PC-3 (cell line): Measurements from ENCODE around the gene SERPINE3. TPM values are rescaled to one million over a fixed set of nuclear protein-coding genes. Genes with fewer than 3 reads are reported as not detected.

ENCODE experiments used
- ATAC-seq: fragments of 200-7000 bp; cut with Tn5 transposase; 2 replicates; pipeline ENCODE4 v1.9.1; 2020; ENCODE audit warnings: mild to moderate bottlenecking, moderate library complexity
- BruUV-seq: library from RNA; stranded (reverse); fragments of 400-500 nt; replicated peaks from 2 replicates; lab custom pipeline; 2021; lab: Mats Ljungman, UMichigan
- CTCF ChIA-PET: fragments of 300-600 bp; sonication (Branson Sonifier 250); formaldehyde crosslinking; loops from one replicate; lab custom pipeline; 2022; ENCODE audit warnings: antibody characterized with exemption; lab: Charles Lee
- POLR2A ChIA-PET: fragments of 300-600 bp; sonication (Branson Sonifier 250); formaldehyde crosslinking; loops from one replicate; lab custom pipeline; 2022; ENCODE audit warnings: antibody characterized with exemption; ENCODE audit not compliant: unreplicated experiment; lab: Charles Lee
- DNase-seq: peaks from one replicate; pipeline ENCODE4 v3.0.0-alpha.2; 2015
- H2AFZ ChIP-seq: fragments of 300-600 bp; sonication (generic); 2 replicates; pipeline ENCODE4 v1.6.0; 2016; ENCODE audit warnings: antibody characterized with exemption, low read length
- H3F3A ChIP-seq: fragments of 300-600 bp; sonication (generic); one replicate; pipeline ENCODE4 v1.6.0; 2017; ENCODE audit warnings: antibody characterized with exemption, low read length, control low read depth, mild to moderate bottlenecking; ENCODE audit not compliant: unreplicated experiment
- H3K27ac ChIP-seq: fragments of 300-600 bp; sonication (generic); 2 replicates; pipeline ENCODE4 v1.5.1; 2016; ENCODE audit warnings: mild to moderate bottlenecking, low read length
- H3K27me3 ChIP-seq: fragments of 300-600 bp; sonication (generic); 2 replicates; pipeline ENCODE4 v1.6.1; 2016; ENCODE audit warnings: low read length, mixed read lengths
- H3K36me3 ChIP-seq: fragments of 300-600 bp; sonication (generic); 2 replicates; pipeline ENCODE4 v1.6.1; 2016; ENCODE audit warnings: low read depth, mixed run types, low read length, mixed read lengths
- H3K4me1 ChIP-seq: fragments of 300-600 bp; sonication (generic); 2 replicates; pipeline ENCODE4 v1.5.1; 2016; ENCODE audit warnings: low read length; ENCODE audit not compliant: insufficient read depth
- H3K4me2 ChIP-seq: fragments of 300-600 bp; sonication (generic); 2 replicates; pipeline ENCODE4 v1.6.0; 2016; ENCODE audit warnings: low read length
- H3K4me3 ChIP-seq: fragments of 300-600 bp; sonication (generic); 2 replicates; pipeline ENCODE4 v1.5.1; 2016; ENCODE audit warnings: mild to moderate bottlenecking, low read length, mixed read lengths
- H3K79me2 ChIP-seq: fragments of 300-600 bp; sonication (generic); 2 replicates; pipeline ENCODE4 v1.6.1; 2017; ENCODE audit warnings: low read length, mixed read lengths
- H3K9ac ChIP-seq: fragments of 300-600 bp; sonication (generic); 2 replicates; pipeline ENCODE4 v1.6.0; 2016; ENCODE audit warnings: mild to moderate bottlenecking, low read length
- H3K9me2 ChIP-seq: fragments of 300-600 bp; sonication (generic); replicated peaks from 2 replicates; pipeline ENCODE4 v1.6.1; 2016; ENCODE audit warnings: mixed run types, low read length, mixed read lengths
- H3K9me3 ChIP-seq: fragments of 300-600 bp; sonication (generic); 2 replicates; pipeline ENCODE4 v1.6.1; 2016; ENCODE audit warnings: low read length, mixed read lengths
- H4K20me1 ChIP-seq: fragments of 300-600 bp; sonication (generic); 2 replicates; pipeline ENCODE4 v1.6.1; 2016; ENCODE audit warnings: low read length, mixed read lengths
- EZH2 ChIP-seq: fragments of 300-600 bp; sonication (generic); IDR thresholded peaks from one replicate; pipeline ENCODE4 v1.6.1; 2017; ENCODE audit warnings: antibody characterized with exemption, mild to moderate bottlenecking, low read length; ENCODE audit not compliant: unreplicated experiment
- EZH2phosphoT487 ChIP-seq: fragments of 300-600 bp; sonication (generic); IDR thresholded peaks from 2 replicates; pipeline ENCODE4 v1.6.1; 2018; ENCODE audit warnings: mild to moderate bottlenecking, antibody characterized with exemption, low read length, borderline replicate concordance
- intact Hi-C: fragments of 100-400 bp; cut with micrococcal nuclease; formaldehyde crosslinking; loops from 2 replicates; pipeline ENCODE4 v1.9.0; 2023
- microRNA-seq: library from miRNA; unstranded; fragments of <30 nt; microRNA quantifications from one replicate; pipeline ENCODE4 v1.1.0, GENCODE V29; 2020; ENCODE audit not compliant: unreplicated experiment
- total RNA-seq: library from RNA; depleted of rRNA; stranded (reverse); fragments of >200 nt; gene quantifications from 2 replicates; pipeline ENCODE4 v1.2.3, GENCODE V29; 2014; rRNA removed
- TF ChIP-seq, protein P1 (sequence below): fragments of 300-600 bp; sonication (generic); conservative IDR thresholded peaks from 2 replicates; pipeline ENCODE4 v1.5.1; 2017; ENCODE audit warnings: antibody characterized with exemption, low read depth, mild to moderate bottlenecking, low read length

Gene SERPINE3
- total RNA-seq, 1 experiment from 2014 or later, result not detected

DNA sequence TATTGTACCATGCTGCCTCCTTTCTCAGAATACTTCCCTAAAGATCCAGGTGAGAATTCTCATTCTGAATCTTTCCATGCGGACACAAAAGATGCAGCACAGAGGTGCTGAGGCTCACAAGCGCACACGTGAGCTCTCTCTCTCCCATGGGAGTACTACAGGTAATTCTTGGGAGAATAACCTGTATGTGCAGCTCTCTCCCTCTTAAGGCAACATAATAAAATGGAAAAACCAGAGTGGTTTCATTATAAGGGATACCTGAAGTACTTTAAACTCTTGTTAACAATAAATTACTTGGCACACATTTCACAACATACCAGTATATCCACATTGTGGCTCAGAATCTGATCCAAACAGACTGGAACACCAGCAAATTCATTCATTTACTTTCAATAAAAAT lies 72.9 kb downstream of the SERPINE3 start:
- no TSS peak for BruUV-seq
- no peaks in the 10 kb centered on the region for H3K4me1 ChIP-seq
- ChIA-PET CTCF (no interaction called here), POLR2A (no interaction called here)
- no peaks in the 10 kb centered on the region for H3F3A ChIP-seq
- TF ChIP-seq, protein P1, sequence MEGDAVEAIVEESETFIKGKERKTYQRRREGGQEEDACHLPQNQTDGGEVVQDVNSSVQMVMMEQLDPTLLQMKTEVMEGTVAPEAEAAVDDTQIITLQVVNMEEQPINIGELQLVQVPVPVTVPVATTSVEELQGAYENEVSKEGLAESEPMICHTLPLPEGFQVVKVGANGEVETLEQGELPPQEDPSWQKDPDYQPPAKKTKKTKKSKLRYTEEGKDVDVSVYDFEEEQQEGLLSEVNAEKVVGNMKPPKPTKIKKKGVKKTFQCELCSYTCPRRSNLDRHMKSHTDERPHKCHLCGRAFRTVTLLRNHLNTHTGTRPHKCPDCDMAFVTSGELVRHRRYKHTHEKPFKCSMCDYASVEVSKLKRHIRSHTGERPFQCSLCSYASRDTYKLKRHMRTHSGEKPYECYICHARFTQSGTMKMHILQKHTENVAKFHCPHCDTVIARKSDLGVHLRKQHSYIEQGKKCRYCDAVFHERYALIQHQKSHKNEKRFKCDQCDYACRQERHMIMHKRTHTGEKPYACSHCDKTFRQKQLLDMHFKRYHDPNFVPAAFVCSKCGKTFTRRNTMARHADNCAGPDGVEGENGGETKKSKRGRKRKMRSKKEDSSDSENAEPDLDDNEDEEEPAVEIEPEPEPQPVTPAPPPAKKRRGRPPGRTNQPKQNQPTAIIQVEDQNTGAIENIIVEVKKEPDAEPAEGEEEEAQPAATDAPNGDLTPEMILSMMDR, result no peak
- TF ChIP-seq EZH2phosphoT487 (no peak), EZH2 (no peak)
- peaks cover 89% of the 10 kb centered on the region for H3K79me2 ChIP-seq
- no peaks in the 10 kb centered on the region for H3K27me3 ChIP-seq
- peaks cover 20% of the 10 kb centered on the region for H3K36me3 ChIP-seq
- no peak overlapping the region for H3K4me3 ChIP-seq
- no peaks in the 10 kb centered on the region for H3K9me2 ChIP-seq
- intact Hi-C loops, result no loop called here
- H3K9me3 ChIP-seq, result no peaks in the 10 kb centered on the region
- DNase-seq, result no peak
- H3K27ac ChIP-seq, result no peak overlapping the region
- ATAC-seq, result no peak
- H3K4me2 ChIP-seq, result no peak overlapping the region
- no peak overlapping the region for H2AFZ ChIP-seq
- no peaks in the 10 kb centered on the region for H4K20me1 ChIP-seq
- H3K9ac ChIP-seq, result no peak overlapping the region

Small RNA genes within 50 kb of the gene (microRNA-seq; reads per million reads assigned to microRNA genes)
- not detected for gene MIR5693

Other genes starting within 250 kb of the SERPINE3 start
- not detected in 2 replicates for gene C13orf42, start 228.4 kb upstream of the SERPINE3 start, total RNA-seq
- gene FAM124A, start 117.3 kb upstream of the SERPINE3 start, total RNA-seq, result 1.1 and 1.6 TPM in 2 replicates
- 19.9 and 26.6 TPM in 2 replicates for gene INTS6, start 113.3 kb downstream of the SERPINE3 start, total RNA-seq
- gene WDFY2, start 244.8 kb downstream of the SERPINE3 start, total RNA-seq, result 4.1 and 5.9 TPM in 2 replicates